ENCODE results near the gene HOMER1.
A peak's percentile ranks its signal among the peaks of the same experiment; 100 is the strongest.
"Not testable (repeated sequence)": the region's sequence is repeated elsewhere in the genome, so short reads cannot be mapped to it uniquely, and the experiment has no call there.

The HOMER1 gene

DNA sequence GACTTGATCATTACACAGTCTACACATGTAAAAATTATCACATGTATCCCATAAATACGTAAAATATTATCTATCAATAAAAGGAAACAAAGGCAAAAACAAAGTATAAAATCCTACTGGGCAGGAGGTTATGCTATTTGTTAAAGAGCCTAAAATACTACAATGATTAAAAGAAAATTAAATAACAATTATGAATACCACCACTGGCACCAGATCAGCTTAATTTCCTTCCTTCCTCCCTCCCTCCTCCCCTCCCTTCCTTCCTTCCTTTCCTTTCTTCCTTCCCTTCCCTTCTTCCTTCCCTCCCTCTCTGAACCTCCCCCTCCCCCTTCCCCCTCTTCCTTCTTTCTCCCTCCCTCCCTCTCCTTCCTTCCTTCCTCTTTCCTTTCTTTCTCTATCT, 127.3 kb downstream of the HOMER1 start:
- no peak for DNase-seq (ENCODE audit: low read depth, low spot score)
- Histone ChIP-seq H3K9me3 (ENCODE audit: low read depth, low read length) (no peaks in the 10 kb centered on the region; the same call in 1 of the 2 replicates), H3K27ac (no peak overlapping the region), H3K4me3 (no peak overlapping the region), H3K36me3 (ENCODE audit: insufficient read depth, low read length) (peaks cover 18% of the 10 kb centered on the region), H3K9ac (ENCODE audit: insufficient read length) (no peak overlapping the region)
- TF ChIP-seq POLR2AphosphoS5 (IDR thresholded peaks at IDR 0.05; ENCODE audit: borderline replicate concordance, low read depth, low read length) (no peak), FOXP2 (optimal IDR thresholded peaks at IDR 0.05; ENCODE audit: control extremely low read depth, extremely low read length, insufficient read depth) (no peak), EZH2 (IDR thresholded peaks at IDR 0.05) (no peak)

DNA sequence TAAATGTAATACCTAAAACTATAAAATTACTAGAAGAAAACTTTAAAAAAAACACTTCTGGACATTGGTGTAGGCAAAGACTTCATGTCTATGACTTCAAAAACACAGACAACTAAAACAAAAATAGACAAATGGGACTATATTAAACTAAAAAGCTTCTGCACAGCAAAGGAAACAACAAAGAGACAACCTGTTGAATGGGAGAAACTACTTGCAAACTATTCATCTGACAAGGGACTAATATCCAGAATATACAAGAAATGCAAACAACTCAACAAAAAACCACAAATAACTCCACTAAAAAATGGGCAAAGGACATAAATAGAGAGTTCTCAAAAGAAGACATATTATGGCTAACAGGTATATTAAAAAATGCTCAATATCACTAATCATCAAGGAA, 128.8 kb downstream of the HOMER1 start:
- H3K9me3 ChIP-seq (ENCODE audit: low read depth, low read length); DNase-seq (ENCODE audit: low read depth, low spot score); H3K9ac ChIP-seq (ENCODE audit: insufficient read length); H3K4me3 ChIP-seq; H3K27ac ChIP-seq: not testable (repeated sequence)
- H3K36me3 ChIP-seq (ENCODE audit: insufficient read depth, low read length) = peaks cover 21% of the 10 kb centered on the region

- Histone ChIP-seq H3K27ac (no peak overlapping the region), H3K9me3 (ENCODE audit: low read depth, low read length) (no peaks in the 10 kb centered on the region; the same call in 1 of the 2 replicates), H3K4me3 (no peak overlapping the region), H3K36me3 (ENCODE audit: insufficient read depth, low read length) (peaks cover 15% of the 10 kb centered on the region), H3K9ac (ENCODE audit: insufficient read length) (no peak overlapping the region)
- no peak for DNase-seq (ENCODE audit: low read depth, low spot score)
- no peak for TF ChIP-seq EZH2 (IDR thresholded peaks at IDR 0.05)
- TF ChIP-seq POLR2AphosphoS5 (IDR thresholded peaks at IDR 0.05; ENCODE audit: borderline replicate concordance, low read depth, low read length) = no peak
- no peak for TF ChIP-seq FOXP2 (optimal IDR thresholded peaks at IDR 0.05; ENCODE audit: control extremely low read depth, extremely low read length, insufficient read depth)
Observed at GRCh38 chr5:79378510-79379186, 135.3 kb downstream of the HOMER1 start.

- Histone ChIP-seq H3K36me3 (ENCODE audit: insufficient read depth, low read length) (no peaks in the 10 kb centered on the region), H3K9ac (ENCODE audit: insufficient read length) (no peak overlapping the region), H3K4me3 (peak overlapping the region; percentile 62), H3K27ac (peak overlapping the region; percentile 89), H3K9me3 (ENCODE audit: low read depth, low read length) (no peaks in the 10 kb centered on the region; the same call in 1 of the 2 replicates)
- TF ChIP-seq EZH2 (IDR thresholded peaks at IDR 0.05) = no peak
- TF ChIP-seq FOXP2 (optimal IDR thresholded peaks at IDR 0.05; ENCODE audit: control extremely low read depth, extremely low read length, insufficient read depth) = no peak
- no peak for TF ChIP-seq POLR2AphosphoS5 (IDR thresholded peaks at IDR 0.05; ENCODE audit: borderline replicate concordance, low read depth, low read length)
- peak; percentile 56 for DNase-seq (ENCODE audit: low read depth, low spot score)
Observed at GRCh38 chr5:79357398-79357797, 156.5 kb downstream of the HOMER1 start.

DNA sequence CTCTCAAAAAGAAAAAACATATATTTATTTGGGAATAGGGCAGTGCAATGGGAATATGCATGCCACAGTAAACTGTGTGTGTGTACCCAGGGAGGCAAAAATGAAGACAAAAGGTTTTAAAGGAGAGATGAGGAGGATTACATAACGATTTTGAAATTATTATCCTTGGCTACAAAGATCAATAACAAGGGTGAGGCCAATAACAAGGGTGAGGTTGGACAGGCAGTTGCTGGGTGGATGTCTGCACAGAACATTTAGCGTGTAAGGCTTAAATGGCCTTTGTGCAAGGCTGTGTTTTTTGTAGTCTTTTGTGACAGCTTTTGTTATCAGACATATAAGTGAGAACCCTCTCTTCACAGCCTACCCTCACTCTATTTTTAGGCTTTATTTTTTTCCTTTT, 164.1 kb downstream of the HOMER1 start:
- DNase-seq (ENCODE audit: low read depth, low spot score) = no peak
- H3K9ac ChIP-seq (ENCODE audit: insufficient read length) = no peak overlapping the region
- no peak overlapping the region for H3K27ac ChIP-seq
- H3K9me3 ChIP-seq (ENCODE audit: low read depth, low read length) = no peaks in the 10 kb centered on the region; the same call in 1 of the 2 replicates
- TF ChIP-seq POLR2AphosphoS5 (IDR thresholded peaks at IDR 0.05; ENCODE audit: borderline replicate concordance, low read depth, low read length) (no peak), FOXP2 (optimal IDR thresholded peaks at IDR 0.05; ENCODE audit: control extremely low read depth, extremely low read length, insufficient read depth) (no peak)
- no peaks in the 10 kb centered on the region for H3K36me3 ChIP-seq (ENCODE audit: insufficient read depth, low read length)
- H3K4me3 ChIP-seq = no peak overlapping the region

DNA sequence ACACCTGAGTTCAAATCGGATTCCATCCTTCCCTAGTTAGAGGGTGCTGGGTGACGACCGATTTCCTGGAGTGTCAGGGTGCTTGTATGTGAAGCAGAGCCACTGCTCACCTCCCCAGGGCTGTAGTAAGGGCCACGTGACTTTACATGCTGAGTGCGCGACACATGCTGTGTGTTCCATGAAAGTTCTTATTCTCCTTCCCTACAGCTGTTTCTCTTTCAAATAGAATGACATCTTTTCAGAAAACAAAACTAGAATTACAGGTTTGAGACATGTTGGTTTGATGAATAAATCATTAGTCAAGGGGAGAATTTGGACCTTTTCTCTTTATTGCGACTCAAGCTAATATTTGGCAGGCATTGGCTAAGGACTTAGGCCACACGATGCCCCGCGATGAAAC, 164.9 kb downstream of the HOMER1 start:
- H3K27ac ChIP-seq = no peak overlapping the region
- no peaks in the 10 kb centered on the region for H3K36me3 ChIP-seq (ENCODE audit: insufficient read depth, low read length)
- no peak overlapping the region for H3K4me3 ChIP-seq

GRCh38 chr5:79346420-79346824, 167.5 kb downstream of the HOMER1 start:
- TF ChIP-seq POLR2AphosphoS5 (IDR thresholded peaks at IDR 0.05; ENCODE audit: borderline replicate concordance, low read depth, low read length) (no peak), EZH2 (IDR thresholded peaks at IDR 0.05) (no peak), FOXP2 (optimal IDR thresholded peaks at IDR 0.05; ENCODE audit: control extremely low read depth, extremely low read length, insufficient read depth) (no peak)
- Histone ChIP-seq H3K36me3 (ENCODE audit: insufficient read depth, low read length) (no peaks in the 10 kb centered on the region), H3K27ac (no peak overlapping the region), H3K9ac (ENCODE audit: insufficient read length) (no peak overlapping the region), H3K9me3 (ENCODE audit: low read depth, low read length) (no peaks in the 10 kb centered on the region), H3K4me3 (no peak overlapping the region)
- no peak for DNase-seq (ENCODE audit: low read depth, low spot score)

More for the DNA sequence above, 164.9 kb downstream of the HOMER1 start:
- DNase-seq (ENCODE audit: low read depth, low spot score) = no peak
- H3K9ac ChIP-seq (ENCODE audit: insufficient read length) = no peak overlapping the region
- no peaks in the 10 kb centered on the region; the same call in 1 of the 2 replicates for H3K9me3 ChIP-seq (ENCODE audit: low read depth, low read length)
- no peak for TF ChIP-seq POLR2AphosphoS5 (IDR thresholded peaks at IDR 0.05; ENCODE audit: borderline replicate concordance, low read depth, low read length)
- TF ChIP-seq FOXP2 (optimal IDR thresholded peaks at IDR 0.05; ENCODE audit: control extremely low read depth, extremely low read length, insufficient read depth) = no peak
- no peak for TF ChIP-seq EZH2 (IDR thresholded peaks at IDR 0.05)

GRCh38 chr5:79333852-79334557, 179.9 kb downstream of the HOMER1 start:
- no peak overlapping the region for H3K9ac ChIP-seq (ENCODE audit: insufficient read length)
- H3K9me3 ChIP-seq (ENCODE audit: low read depth, low read length) = no peaks in the 10 kb centered on the region
- no peak for DNase-seq (ENCODE audit: low read depth, low spot score)
- H3K4me3 ChIP-seq = no peak overlapping the region
- no peak for TF ChIP-seq POLR2AphosphoS5 (IDR thresholded peaks at IDR 0.05; ENCODE audit: borderline replicate concordance, low read depth, low read length)
- TF ChIP-seq EZH2 (IDR thresholded peaks at IDR 0.05) = no peak
- no peak for TF ChIP-seq FOXP2 (optimal IDR thresholded peaks at IDR 0.05; ENCODE audit: control extremely low read depth, extremely low read length, insufficient read depth)
- no peak overlapping the region for H3K27ac ChIP-seq
- H3K36me3 ChIP-seq (ENCODE audit: insufficient read depth, low read length) = no peaks in the 10 kb centered on the region
